ENCODE measurements around the gene UGDH. TPM values are rescaled to one million over a fixed set of nuclear protein-coding genes. Genes with fewer than 3 reads are reported as not detected.
"Not testable (repeated sequence)": the region's sequence is repeated elsewhere in the genome, so short reads cannot be mapped to it uniquely, and the experiment has no call there.

UGDH gene
- total RNA-seq, 1 donor from 2014 or later: 11.5 TPM

DNA sequence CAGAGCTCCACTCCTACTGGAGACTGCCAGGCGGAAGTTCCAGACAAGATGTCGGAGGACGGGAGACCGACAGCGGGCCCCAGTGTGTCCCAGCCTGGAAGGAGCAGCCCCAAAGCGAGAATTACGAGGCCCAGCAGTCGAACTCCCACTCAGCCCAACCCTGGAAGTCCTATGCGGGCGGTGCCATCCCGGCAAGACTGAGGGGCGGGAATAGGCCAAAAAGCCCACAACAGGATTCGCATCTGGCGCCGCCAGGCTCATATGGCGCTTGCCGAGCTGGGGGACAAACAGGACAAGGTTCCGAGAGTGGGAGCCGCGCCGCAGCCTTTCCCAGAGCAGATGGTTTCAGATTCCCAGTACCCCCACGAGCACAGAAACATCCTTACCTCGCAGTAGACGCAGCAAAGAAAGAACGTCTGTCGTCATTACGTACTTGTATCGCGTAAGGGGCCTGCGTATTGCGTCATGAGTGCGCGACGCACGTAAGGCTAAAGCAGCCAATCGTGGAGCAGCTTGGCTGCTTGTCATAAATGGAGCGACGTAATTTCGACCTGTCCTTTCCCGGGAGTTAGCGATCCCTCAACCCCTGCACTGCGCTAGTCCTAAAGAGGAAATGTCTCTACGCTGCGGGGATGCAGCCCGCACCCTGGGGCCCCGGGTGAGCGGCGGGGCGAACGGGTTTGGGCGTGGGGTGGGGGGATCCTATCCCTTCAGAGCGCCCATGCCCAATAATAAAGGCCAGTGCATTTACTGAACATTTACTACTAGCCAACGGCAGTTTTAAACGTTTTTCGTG lies 68.5 kb downstream of the UGDH start, which contains the start of the genes LIAS and RPL9:
Gene LIAS, plus strand, starts transcription at position 552 of the 796 bp plus-strand sequence. Its CDS starts 62 bp downstream, at position 614.
Gene RPL9, minus strand, starts transcription at position 418 of the 796 bp plus-strand sequence. CDS start 483 bp downstream, outside the sequence.
- Histone ChIP-seq H3K9me3 (replicated peaks) (no peaks in the 10 kb centered on the region), H3K27ac (replicated peaks) (peak within 1 kb of the TSS; percentile 91), H3K27me3 (ENCODE audit: low read depth) (no peaks in the 10 kb centered on the region), H3K4me1 (peaks cover 52% of the 10 kb centered on the region), H3K36me3 (peaks cover 65% of the 10 kb centered on the region), H3K4me3 (peak within 1 kb of the TSS; percentile 78)
- peak; percentile 94 for DNase-seq
- intact Hi-C loops (cut with micrococcal nuclease): no loop called here
- TF ChIP-seq, protein P1, sequence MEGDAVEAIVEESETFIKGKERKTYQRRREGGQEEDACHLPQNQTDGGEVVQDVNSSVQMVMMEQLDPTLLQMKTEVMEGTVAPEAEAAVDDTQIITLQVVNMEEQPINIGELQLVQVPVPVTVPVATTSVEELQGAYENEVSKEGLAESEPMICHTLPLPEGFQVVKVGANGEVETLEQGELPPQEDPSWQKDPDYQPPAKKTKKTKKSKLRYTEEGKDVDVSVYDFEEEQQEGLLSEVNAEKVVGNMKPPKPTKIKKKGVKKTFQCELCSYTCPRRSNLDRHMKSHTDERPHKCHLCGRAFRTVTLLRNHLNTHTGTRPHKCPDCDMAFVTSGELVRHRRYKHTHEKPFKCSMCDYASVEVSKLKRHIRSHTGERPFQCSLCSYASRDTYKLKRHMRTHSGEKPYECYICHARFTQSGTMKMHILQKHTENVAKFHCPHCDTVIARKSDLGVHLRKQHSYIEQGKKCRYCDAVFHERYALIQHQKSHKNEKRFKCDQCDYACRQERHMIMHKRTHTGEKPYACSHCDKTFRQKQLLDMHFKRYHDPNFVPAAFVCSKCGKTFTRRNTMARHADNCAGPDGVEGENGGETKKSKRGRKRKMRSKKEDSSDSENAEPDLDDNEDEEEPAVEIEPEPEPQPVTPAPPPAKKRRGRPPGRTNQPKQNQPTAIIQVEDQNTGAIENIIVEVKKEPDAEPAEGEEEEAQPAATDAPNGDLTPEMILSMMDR (IDR thresholded peaks at IDR 0.05; ENCODE audit: borderline replicate concordance): no peak

DNA sequence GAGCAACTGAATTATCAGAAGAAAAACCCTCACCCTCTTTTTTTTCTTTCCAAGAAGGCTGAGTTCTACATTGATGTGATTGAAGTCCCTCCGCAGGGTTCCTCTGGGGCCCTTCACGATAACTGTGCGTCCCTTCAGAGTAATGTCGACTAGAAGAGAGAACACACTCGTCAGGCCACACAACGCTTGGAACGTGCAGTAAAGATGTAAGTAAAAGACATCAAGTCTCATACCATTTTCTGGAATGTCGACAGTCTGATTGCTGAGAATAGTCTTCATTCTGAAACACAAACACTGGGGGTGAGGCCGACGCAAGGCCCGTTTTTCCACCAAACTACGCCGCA lies 69.1 kb downstream of the UGDH start:
- DNase-seq; H3K27me3 ChIP-seq (ENCODE audit: low read depth); H3K9me3 ChIP-seq (replicated peaks); intact Hi-C loops (cut with micrococcal nuclease): not testable (repeated sequence)
- H3K27ac ChIP-seq (replicated peaks): peak overlapping the region; percentile 91
- H3K36me3 ChIP-seq: peaks cover 65% of the 10 kb centered on the region
- peaks cover 52% of the 10 kb centered on the region for H3K4me1 ChIP-seq
- peak overlapping the region; percentile 78 for H3K4me3 ChIP-seq

DNA sequence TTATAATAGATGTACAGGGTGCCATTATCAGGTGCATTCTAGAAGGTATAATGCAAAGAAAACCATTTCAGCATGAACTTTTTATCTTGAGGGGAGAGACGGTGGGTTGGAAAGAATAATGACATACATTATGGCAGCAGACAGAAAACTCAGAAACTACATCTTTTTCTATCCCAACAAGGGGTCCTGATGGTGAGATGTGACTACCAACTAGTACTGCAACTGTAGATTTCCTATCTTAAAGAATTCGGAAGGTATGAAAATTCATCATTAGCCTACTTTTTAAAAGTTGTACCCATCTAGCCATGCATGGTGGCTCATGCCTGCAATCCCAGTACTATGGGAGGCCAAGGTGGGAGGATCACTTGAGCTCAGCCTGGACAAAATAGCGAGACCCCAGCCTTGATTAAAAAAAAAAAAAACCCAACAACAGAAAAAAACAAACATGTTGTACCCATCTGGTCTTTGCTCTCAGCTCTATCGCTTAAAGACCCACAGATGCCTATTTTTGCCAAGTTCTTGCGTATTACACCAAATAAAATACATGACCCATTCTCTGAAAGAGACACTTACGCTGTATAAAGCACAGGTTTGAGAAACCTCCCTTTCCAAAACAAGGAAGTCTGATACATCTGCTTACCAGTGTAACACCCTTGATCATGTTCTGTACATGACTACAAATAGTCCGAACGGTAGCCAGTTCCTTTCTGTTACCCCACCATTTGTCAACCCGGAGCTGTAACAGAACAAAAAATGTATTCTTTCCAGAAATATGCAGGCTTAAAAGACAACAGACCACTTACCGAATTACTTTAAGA lies 70.1 kb downstream of the UGDH start:
- Histone ChIP-seq H3K4me3 (peak overlapping the region; percentile 78), H3K36me3 (peaks cover 68% of the 10 kb centered on the region), H3K4me1 (peaks cover 52% of the 10 kb centered on the region), H3K9me3 (replicated peaks) (no peaks in the 10 kb centered on the region), H3K27me3 (ENCODE audit: low read depth) (no peaks in the 10 kb centered on the region), H3K27ac (replicated peaks) (peak overlapping the region; percentile 91)
- intact Hi-C loops (cut with micrococcal nuclease): no loop called here
- TF ChIP-seq, protein P1 (IDR thresholded peaks at IDR 0.05; ENCODE audit: borderline replicate concordance): no peak
- no peak for DNase-seq

DNA sequence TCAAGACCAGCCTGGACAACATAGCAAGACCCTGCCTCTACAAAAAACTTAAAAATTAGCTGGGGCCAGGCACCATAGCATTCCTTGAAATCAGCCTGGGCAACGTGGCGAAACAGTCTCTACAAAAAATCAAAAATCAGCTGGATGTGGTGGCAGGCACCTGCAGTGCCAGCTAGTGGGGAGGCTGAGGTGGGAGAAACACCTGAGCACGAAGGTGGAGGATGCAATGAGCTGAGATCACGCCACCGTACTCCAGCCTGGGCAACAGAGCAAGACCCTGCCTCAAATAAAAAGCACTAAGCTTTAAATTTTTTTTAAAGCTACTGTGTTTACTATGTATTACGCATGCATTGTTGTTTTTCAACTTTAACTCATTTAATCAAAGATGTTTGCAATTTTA lies 71.8 kb downstream of the UGDH start:
- no peak overlapping the region for H3K27ac ChIP-seq (replicated peaks)
- no peak overlapping the region for H3K4me3 ChIP-seq
- H3K9me3 ChIP-seq (replicated peaks): no peaks in the 10 kb centered on the region
- peaks cover 52% of the 10 kb centered on the region for H3K4me1 ChIP-seq
- TF ChIP-seq, protein P1 (IDR thresholded peaks at IDR 0.05; ENCODE audit: borderline replicate concordance): no peak
- no peaks in the 10 kb centered on the region for H3K27me3 ChIP-seq (ENCODE audit: low read depth)
- intact Hi-C loops (cut with micrococcal nuclease): no loop called here
- DNase-seq: no peak
- H3K36me3 ChIP-seq: peaks cover 69% of the 10 kb centered on the region

DNA sequence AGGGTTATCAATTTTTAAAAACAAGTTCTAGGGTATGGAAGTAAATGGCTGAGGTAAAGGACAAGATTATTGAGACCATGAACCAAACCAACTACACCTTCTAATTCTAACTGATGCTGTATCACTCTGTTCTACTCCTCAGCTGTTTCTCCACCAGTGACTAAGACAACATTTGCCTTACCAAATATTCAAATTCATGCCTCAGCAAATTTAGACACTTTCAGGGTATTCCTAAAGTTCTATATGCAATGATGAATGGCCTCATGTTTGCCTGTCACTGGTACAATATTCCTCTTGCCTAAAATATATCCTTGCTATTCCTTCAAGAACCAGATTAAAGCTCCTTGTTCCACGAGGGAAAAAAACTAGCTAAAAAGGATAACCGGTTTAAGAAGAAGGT lies 73.5 kb downstream of the UGDH start:
- intact Hi-C loops (cut with micrococcal nuclease): no loop called here
- H3K4me3 ChIP-seq: no peak overlapping the region
- TF ChIP-seq, protein P1 (IDR thresholded peaks at IDR 0.05; ENCODE audit: borderline replicate concordance): no peak
- H3K4me1 ChIP-seq: peaks cover 38% of the 10 kb centered on the region
- peaks cover 69% of the 10 kb centered on the region for H3K36me3 ChIP-seq
- no peaks in the 10 kb centered on the region for H3K9me3 ChIP-seq (replicated peaks)
- no peak overlapping the region for H3K27ac ChIP-seq (replicated peaks)
- no peak for DNase-seq
- H3K27me3 ChIP-seq (ENCODE audit: low read depth): no peaks in the 10 kb centered on the region

Data from left ventricle myocardium inferior (tissue), 1 donor.